HG03175 (cell line): ENCODE data around the gene MARK4.

Experiments used
- ATAC-seq: cut with Tn5 transposase; IDR thresholded peaks from one replicate; pipeline ENCODE4 v1.9.1; 2021; ENCODE audit warnings: mild to moderate bottlenecking, moderate library complexity; ENCODE audit not compliant: unreplicated experiment

Gene MARK4

GRCh38 chr19:45354241-45354842, 103.3 kb downstream of the MARK4 start:
- ATAC-seq, result no peak
